ENCODE data around the gene TRIM66.

GRCh38 chr11:8726395-8726794, 43.9 kb upstream of the TRIM66 start:
- no peak for TF ChIP-seq EZH2 (IDR thresholded peaks at IDR 0.05; ENCODE audit: insufficient read depth, poor library complexity, severe bottlenecking)
- no peak for TF ChIP-seq EZH2phosphoT487 (IDR thresholded peaks at IDR 0.05; ENCODE audit: insufficient read depth, low read depth)
